Inferior parietal cortex (tissue), 1 donor: ENCODE measurements around the gene LANCL2.
A peak's percentile ranks its signal among the peaks of the same experiment; 100 is the strongest.
"Not testable (repeated sequence)": the region's sequence is repeated elsewhere in the genome, so short reads cannot be mapped to it uniquely, and the experiment has no call there.

Source experiments
- DNase-seq: peaks from one replicate; pipeline ENCODE4 v3.0.0-alpha.2; 2016; ENCODE audit errors: extremely low spot score

LANCL2 gene

GRCh38 chr7:55365205-55365674 lies at the start of gene LANCL2:
Gene LANCL2, plus strand, starts transcription at chr7:55365337. Its CDS starts 689 bp downstream, at chr7:55366026.
- peak; percentile 73 for DNase-seq

DNA sequence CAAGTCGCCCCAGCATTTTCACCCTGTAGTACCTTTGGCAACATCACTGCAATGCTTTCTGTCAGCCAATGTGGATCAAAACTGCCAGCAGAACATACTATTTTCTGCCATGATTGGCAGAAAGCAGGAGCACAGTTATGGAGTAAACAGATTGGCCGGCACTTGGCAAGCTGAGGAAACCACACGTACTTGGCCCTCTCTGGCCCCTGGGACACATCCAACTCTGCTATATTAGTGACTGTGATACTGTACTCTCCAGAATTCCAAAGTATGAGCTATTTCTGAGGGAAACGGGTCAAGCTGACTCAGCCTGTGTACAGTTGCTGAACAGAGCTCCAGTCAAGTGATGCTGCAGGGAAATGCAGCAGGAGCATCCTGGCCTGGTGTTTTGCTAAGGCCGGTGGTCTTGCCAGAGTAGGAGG lies 39.8 kb upstream of the LANCL2 start:
- no peak for DNase-seq

DNA sequence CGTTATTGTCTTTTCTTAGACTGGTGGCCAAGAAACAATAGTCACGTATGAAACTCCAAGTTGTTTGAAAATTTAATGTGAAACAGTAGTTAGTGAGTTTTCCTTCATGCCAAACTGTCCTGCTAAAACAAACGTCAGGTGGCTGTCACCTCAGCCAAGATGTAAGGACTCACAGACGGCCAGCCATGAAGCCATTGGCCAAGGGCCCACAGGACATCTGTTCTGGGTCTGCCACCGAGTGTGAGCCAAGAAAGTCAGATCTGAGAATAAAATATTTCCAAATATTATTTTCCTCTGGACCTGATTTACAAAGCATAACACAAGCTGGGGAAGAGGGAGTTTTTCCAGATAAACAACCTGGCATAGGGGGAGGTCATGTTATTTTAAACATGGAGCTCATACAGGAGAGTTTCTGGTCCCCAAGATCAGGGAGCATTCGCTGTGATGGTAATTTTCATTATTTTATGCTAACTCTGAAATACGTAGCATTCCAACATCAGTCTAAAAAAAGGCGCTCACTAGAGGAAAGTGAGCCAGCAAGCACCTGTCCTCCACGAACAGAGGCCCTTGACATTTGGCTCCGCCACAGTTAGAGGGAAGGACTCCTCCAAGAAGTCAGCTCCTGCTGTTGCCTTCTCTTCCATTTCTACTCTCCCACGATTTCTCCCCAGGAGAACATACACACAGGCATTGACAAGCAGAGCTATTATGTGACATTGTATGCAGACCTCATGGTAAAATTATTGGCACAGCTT lies 38.9 kb upstream of the LANCL2 start:
- no peak for DNase-seq

DNA sequence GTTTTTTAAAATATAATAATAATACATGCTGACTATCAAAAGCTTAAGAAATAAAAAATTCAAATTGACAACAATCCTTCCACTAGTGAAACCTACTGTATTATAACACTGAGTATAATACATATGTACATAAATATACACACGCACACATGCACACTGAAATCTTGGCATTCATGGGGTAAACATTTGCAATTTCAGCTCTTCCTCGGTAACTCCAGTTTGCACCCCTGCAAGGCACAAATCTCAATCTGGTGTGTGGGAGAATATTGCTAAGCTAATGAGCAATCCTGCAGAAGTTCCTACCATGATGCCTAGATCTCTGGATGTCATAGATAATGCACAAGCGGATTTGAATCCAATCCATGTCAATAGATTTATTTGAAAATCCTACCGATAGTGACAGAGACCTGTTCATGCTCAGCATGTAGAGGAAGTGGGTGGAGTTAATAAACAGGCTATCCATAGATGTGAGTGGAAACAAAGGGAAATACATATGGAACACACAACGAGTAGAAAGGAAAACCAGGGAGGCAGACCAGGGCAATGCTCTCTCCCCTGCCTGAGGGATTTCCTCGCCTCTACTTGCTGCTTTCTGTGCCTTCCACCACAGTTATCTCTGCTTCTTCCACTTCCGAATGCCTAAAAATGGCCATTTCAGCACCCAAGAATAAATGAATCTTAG lies 38.1 kb upstream of the LANCL2 start:
- DNase-seq: no peak

GRCh38 chr7:55335151-55335550 lies 30.0 kb upstream of the LANCL2 start:
- no peak for DNase-seq

GRCh38 chr7:55335786-55336185 lies 29.4 kb upstream of the LANCL2 start:
- no peak for DNase-seq

DNA sequence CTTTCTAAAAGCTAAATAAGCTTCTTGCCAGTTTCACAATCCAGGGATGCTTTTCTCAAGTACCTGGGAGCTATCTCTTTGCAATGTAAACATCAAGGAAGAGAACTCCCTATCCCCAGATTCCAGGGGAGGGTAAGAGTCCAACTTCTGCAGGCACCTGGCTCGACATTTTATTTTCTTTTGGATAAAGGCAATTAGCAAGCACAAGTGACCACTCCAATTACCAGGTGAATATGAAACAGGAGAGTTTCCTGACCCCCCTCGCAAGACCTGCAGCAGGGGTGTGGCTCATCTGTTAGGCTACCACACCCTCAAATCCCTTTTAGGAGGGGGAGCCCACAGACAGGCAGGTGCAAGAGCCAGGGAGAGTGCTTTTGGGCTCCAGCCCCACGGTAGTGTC lies 28.6 kb upstream of the LANCL2 start:
- DNase-seq: no peak

- DNase-seq: no peak
These were observed 25.8 kb upstream of the LANCL2 start for GRCh38 chr7:55339033-55340000.

- no peak for DNase-seq
These were observed 22.8 kb upstream of the LANCL2 start for GRCh38 chr7:55342216-55342871.

DNA sequence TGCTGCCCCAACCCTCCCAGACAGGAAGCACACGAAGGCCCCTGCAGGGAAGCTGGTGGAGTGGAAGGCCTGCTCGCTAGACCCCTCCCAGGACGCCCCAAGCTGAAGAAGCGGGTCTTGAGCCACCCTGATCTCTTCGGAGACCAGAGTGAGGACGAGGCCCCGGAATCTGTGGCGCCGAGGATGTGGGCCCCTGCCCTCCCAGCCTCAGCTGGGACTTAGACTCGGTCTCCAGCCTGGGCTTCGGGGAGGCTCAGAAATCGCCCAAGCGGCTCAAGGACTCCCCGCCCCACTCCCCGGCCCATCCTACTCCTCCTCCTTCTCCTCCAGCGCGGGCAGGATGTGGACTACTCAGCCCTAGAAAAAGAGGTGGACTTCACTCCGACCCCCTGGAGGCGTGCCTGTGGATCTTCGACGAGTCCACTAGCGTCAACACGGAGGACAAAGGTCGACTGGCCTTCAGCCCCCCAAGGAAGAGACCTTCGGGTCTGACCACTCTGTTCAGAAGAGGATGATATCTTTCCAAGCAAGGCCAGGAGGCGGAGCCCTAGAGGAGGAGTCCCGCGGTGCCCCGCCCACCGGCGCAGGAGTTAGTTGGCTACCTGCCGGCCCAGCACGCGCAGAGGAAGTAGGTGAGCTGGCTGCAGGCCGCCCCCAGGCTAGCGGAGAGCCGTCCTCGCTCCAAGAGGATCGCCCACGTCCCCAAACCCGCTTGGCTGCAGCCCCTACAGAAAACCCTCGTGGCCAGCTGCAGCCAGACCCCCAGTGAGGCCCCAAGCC lies 21.9 kb upstream of the LANCL2 start:
- no peak for DNase-seq

- no peak for DNase-seq
These were observed 21.1 kb upstream of the LANCL2 start for GRCh38 chr7:55343860-55344606.

DNA sequence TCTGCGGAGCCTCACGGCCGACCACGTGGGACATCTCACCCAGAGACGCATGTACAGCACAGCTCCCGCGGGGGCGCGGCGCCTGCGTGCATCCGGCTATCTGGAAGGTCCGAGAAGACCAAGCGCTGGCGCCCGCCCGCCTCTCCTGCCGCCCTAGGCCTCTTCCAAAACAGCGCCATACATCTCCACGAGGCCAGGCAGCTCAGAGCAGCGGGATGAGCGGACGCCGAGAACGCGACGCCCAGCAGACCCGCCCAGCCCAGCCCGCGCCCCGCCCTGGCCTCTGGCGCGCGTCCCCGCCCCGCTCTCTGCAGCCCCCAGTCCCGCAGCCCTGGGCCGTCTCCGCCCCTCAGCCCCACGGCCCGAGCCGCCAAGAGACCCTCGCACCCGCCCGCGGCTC lies 20.3 kb upstream of the LANCL2 start:
- no peak for DNase-seq

DNA sequence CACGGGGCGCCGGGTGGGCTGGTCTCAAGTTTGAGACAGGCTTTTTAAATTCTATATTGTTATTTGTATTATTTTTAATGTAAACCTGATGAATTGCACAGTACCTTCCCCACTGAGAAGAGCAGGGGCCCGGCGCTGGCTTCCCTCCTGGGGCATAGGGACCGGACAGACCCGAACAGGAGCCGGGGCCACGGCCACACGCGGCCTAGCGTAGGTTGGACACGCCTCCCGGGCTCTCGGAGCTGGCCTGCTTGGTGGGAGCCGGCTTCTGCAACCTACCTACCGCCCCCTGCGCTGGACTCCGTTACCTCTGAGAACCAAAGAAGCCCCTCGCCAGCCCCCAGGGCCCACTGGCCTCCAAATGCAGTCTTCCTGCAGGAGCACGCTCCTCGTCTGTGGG lies 19.8 kb upstream of the LANCL2 start:
- DNase-seq: no peak

GRCh38 chr7:55348502-55348901 lies 16.6 kb upstream of the LANCL2 start:
- peak; percentile 60 for DNase-seq

DNA sequence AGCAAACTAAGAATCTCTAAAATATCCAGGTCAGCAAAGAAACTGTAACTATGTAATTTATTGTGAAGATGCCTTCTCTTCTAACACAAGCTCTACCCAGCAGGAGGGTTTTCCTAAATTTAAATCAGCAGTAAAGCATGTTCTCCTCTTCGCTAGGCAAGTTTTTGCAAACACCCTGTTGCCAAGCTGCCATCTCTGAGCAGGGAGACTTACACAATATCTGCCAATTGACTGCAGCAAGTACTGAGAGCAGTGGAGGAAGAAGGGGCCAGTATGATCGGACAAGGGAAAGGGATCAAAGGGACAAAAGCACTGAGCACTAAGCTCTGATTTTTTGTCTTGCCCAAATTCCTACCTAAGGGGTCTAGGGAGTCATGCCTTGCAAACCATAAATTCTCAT lies 16.0 kb upstream of the LANCL2 start:
- peak; percentile 29 for DNase-seq

DNA sequence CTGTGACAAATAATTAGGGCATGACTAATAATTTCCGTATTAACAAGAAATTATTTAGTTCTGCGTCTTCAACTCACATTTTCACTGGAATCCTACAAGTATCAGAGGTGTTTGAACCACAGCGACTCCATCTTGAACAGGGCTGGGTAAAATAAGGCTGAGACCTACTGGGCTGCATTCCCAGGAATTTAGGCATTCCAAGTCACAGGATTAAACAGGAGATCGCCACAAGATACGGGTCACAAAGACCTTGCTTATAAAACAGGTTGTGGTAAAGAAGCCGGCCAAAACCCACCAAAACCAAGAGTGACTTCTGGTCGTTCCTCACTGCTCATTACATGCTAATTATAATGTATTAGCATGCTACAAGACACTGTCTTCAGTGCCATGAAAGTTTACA lies 14.9 kb upstream of the LANCL2 start:
- DNase-seq: no peak

DNA sequence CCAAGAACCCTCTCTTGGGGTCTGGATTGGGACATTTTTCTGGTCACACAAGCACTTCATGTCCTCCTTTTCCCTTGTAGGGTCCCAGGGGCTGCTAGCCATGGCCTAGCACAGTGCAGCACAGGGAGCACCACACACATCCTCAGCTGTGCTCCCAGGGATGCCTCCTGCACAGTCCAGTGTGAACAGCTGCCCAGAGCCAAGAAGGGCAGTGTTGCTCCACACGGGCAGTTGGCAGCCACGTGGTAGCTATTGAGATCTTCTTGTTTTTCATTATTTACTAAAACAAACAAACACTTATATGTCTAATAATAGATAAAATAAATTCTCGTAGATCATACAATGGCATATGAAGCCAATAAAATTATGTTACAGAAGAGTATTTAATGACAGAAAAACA lies 13.9 kb upstream of the LANCL2 start:
- no peak for DNase-seq

DNA sequence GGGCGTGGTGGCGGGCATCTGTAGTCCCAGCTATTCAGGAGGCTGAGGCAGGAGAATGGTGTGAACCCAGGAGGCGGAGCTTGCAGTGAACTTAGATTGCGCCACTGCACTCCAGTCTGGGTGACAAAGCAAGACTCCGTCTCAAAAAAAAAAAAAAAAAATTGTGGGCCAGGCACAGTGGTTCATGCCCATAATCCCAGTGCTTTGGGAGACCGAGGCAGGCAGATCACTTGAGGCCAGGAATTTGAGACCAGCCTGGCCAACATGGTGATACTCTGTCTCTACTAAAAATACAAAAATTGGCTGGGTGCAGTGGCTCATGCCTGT lies 12.2 kb upstream of the LANCL2 start:
- DNase-seq: not testable (repeated sequence)

GRCh38 chr7:55360486-55360885 lies 4.7 kb upstream of the LANCL2 start:
- no peak for DNase-seq

DNA sequence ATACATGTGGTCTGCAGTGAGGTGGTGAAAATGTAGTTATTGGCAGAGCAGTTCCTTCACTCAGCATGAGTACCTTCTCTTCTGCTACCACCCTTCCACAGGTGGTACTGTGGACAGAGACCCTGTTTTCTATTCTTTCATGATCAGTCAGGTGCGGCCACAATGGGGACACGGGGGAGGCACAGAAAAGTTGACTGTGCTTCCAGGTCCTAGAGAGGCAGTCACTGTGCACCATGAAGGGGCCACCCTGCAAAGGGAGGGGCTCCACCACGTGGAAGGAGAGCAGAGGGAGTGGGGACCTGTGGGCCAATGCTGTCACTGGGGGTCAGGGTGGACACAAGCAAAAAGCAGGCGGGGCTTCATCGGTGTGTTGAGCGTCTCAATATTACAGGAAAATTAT lies 3.6 kb upstream of the LANCL2 start:
- no peak for DNase-seq
